DOHH2 (cell line): ENCODE measurements around the gene UMPS.

Source experiments
- H3F3A ChIP-seq: fragments of 200-600 bp; sonication (generic), shearing (Covaris generic); 2 replicates; pipeline ENCODE4 v1.6.0; 2016; ENCODE audit warnings: antibody characterized with exemption, mild to moderate bottlenecking; ENCODE audit not compliant: control insufficient read depth, insufficient read depth
- H3K27ac ChIP-seq: fragments of 200-600 bp; sonication (generic); 2 replicates; pipeline ENCODE4 v1.5.1; 2014; ENCODE audit warnings: low read depth, mild to moderate bottlenecking, low read length, moderate library complexity
- H3K27me3 ChIP-seq: fragments of 200-600 bp; sonication (generic); 2 replicates; pipeline ENCODE4 v1.6.1; 2014; ENCODE audit warnings: mild to moderate bottlenecking, low read length, mixed read lengths; ENCODE audit not compliant: control insufficient read depth
- H3K36me3 ChIP-seq: fragments of 200-600 bp; sonication (generic); 2 replicates; pipeline ENCODE4 v1.6.1; 2014; ENCODE audit warnings: mild to moderate bottlenecking, low read length, moderate library complexity, mixed read lengths; ENCODE audit not compliant: control insufficient read depth
- H3K4me1 ChIP-seq: fragments of 200-600 bp; sonication (generic); 2 replicates; pipeline ENCODE4 v1.6.1; 2014; ENCODE audit warnings: mild to moderate bottlenecking, low read length, mixed read lengths; ENCODE audit not compliant: control insufficient read depth
- H3K4me2 ChIP-seq: fragments of 200-600 bp; sonication (generic); 2 replicates; pipeline ENCODE4 v1.6.0; 2014; ENCODE audit warnings: mild to moderate bottlenecking, low read length, moderate library complexity
- H3K4me3 ChIP-seq: fragments of 200-600 bp; sonication (generic); 2 replicates; pipeline ENCODE4 v1.5.1; 2014; ENCODE audit warnings: mild to moderate bottlenecking, low read length, mixed read lengths
- H3K79me2 ChIP-seq: fragments of 200-600 bp; sonication (generic); 2 replicates; pipeline ENCODE4 v1.6.1; 2014; ENCODE audit warnings: mild to moderate bottlenecking, low read length, mixed read lengths; ENCODE audit not compliant: control insufficient read depth
- H3K9me2 ChIP-seq: fragments of 200-600 bp; sonication (generic); replicated peaks from 2 replicates; pipeline ENCODE4 v1.6.1; 2014; ENCODE audit warnings: mild to moderate bottlenecking, low read length, mixed read lengths; ENCODE audit not compliant: control insufficient read depth
- H3K9me3 ChIP-seq: fragments of 200-600 bp; sonication (generic); 2 replicates; pipeline ENCODE4 v1.6.1; 2014; ENCODE audit warnings: antibody characterized with exemption, low read length, mixed read lengths; ENCODE audit not compliant: control insufficient read depth, insufficient read depth
- H4K20me1 ChIP-seq: fragments of 200-600 bp; sonication (generic); 2 replicates; pipeline ENCODE4 v1.6.0; 2014; ENCODE audit warnings: low read depth, mild to moderate bottlenecking, antibody characterized with exemption, low read length, moderate library complexity; ENCODE audit not compliant: control insufficient read depth, insufficient read depth
- EZH2phosphoT487 ChIP-seq: fragments of 200-600 bp; sonication (generic); IDR thresholded peaks from 2 replicates; pipeline ENCODE4 v1.6.1; 2017; ENCODE audit warnings: borderline replicate concordance, mild to moderate bottlenecking, antibody characterized with exemption, low read length, moderate library complexity, mixed read lengths
- TF ChIP-seq, protein P1 (sequence below): fragments of 200-600 bp; sonication (generic); IDR thresholded peaks from one replicate; pipeline ENCODE4 v1.5.1; 2014; ENCODE audit warnings: antibody characterized with exemption, mild to moderate bottlenecking, low read depth, low read length; ENCODE audit not compliant: poor library complexity, severe bottlenecking

UMPS gene

DNA sequence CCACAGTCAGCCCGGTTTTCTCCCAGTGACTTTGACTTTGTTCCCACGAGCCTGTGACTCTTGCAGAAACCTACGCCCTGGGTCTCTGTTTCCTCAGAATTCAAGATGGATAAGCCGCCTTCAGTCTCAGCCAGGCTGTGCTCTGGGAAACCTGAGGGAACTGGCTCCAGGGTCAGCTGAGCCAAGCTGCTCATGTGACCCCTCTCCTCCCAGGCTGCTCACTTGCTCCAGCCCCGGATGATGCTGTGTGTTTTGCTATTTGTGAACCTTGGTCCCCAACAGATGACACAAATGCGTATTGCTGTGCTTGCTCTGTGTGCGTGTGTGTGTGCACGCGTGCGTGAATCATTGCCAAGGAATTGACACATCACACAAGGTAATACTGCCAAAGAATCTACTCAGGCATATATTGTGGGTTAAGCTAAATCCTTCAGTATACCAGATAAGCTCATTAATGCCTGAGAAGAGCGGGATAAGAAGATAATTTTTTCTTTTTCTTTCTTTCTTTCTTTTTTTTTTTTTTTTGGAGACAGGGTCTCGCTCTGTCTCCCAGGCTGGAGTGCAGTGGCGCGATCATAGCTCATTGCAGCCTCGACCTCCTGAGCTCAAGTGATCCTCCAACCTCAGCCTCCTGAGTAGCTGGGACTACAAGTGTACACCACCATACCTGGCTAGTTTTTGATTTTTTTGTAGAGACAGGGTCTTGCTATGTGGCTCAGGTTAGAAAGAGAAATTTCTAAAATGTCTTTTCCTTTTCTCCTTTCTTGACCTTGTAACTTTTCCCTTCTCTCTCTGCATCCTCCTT is 29.2 kb upstream of the UMPS start:
- Histone ChIP-seq H3K27me3 (peaks cover 19% of the 10 kb centered on the region), H3K79me2 (no peaks in the 10 kb centered on the region), H3K36me3 (no peaks in the 10 kb centered on the region), H3K9me2 (no peaks in the 10 kb centered on the region), H3K4me1 (no peaks in the 10 kb centered on the region), H3K4me3 (no peak overlapping the region), H3F3A (no peaks in the 10 kb centered on the region), H3K4me2 (no peak overlapping the region), H3K9me3 (no peaks in the 10 kb centered on the region), H4K20me1 (no peaks in the 10 kb centered on the region), H3K27ac (no peak overlapping the region)
- TF ChIP-seq, protein P1, sequence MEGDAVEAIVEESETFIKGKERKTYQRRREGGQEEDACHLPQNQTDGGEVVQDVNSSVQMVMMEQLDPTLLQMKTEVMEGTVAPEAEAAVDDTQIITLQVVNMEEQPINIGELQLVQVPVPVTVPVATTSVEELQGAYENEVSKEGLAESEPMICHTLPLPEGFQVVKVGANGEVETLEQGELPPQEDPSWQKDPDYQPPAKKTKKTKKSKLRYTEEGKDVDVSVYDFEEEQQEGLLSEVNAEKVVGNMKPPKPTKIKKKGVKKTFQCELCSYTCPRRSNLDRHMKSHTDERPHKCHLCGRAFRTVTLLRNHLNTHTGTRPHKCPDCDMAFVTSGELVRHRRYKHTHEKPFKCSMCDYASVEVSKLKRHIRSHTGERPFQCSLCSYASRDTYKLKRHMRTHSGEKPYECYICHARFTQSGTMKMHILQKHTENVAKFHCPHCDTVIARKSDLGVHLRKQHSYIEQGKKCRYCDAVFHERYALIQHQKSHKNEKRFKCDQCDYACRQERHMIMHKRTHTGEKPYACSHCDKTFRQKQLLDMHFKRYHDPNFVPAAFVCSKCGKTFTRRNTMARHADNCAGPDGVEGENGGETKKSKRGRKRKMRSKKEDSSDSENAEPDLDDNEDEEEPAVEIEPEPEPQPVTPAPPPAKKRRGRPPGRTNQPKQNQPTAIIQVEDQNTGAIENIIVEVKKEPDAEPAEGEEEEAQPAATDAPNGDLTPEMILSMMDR: no peak
- TF ChIP-seq EZH2phosphoT487: no peak

DNA sequence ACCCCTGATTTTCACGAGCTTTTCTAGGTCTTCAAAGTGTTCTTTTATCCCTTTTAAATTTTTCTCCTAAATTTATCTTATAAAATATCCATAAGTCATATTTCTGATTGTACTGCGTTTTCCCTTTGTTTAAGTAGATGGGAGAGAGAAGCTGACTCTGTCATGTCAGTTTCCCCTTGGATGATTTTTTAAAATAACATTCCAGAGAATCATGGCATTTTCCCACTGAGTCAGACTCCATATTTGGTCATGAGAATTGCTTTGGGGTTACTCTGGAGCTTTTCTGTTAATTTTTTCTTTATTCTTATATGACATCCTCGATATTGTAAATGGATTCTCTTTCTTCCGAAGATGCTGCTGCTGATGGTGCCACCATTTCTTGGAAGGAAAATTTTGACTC is 28.6 kb upstream of the UMPS start:
- Histone ChIP-seq H4K20me1 (no peaks in the 10 kb centered on the region), H3K4me3 (no peak overlapping the region), H3K4me2 (no peak overlapping the region), H3K9me2 (no peaks in the 10 kb centered on the region), H3K36me3 (no peaks in the 10 kb centered on the region), H3K79me2 (no peaks in the 10 kb centered on the region), H3K27ac (no peak overlapping the region), H3K9me3 (no peaks in the 10 kb centered on the region), H3F3A (no peaks in the 10 kb centered on the region), H3K27me3 (peaks cover 19% of the 10 kb centered on the region), H3K4me1 (no peaks in the 10 kb centered on the region)
- TF ChIP-seq, protein P1: no peak
- no peak for TF ChIP-seq EZH2phosphoT487

DNA sequence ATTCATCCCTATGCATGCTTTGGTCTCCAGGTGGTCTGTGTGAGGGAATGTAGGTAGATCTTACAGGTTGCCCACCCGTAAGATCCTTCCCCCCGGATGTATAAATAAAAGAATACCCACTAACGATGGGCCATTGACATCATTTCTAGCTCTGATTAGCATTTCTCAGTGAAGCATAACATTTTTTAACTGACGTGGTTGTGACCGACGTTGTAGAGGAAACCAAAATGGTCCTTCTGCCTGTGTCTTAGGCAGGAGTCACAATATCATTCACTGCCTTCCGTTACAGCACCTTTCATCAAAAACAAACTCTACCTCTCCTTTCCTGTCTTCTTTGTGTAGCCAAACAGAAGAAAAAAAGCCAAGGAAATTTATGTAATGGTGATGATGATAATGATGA is 27.3 kb upstream of the UMPS start:
- no peaks in the 10 kb centered on the region for H3K4me1 ChIP-seq
- no peaks in the 10 kb centered on the region for H3F3A ChIP-seq
- H3K9me3 ChIP-seq: no peaks in the 10 kb centered on the region
- H3K4me2 ChIP-seq: no peak overlapping the region
- H3K4me3 ChIP-seq: no peak overlapping the region
- no peak overlapping the region for H3K27ac ChIP-seq
- TF ChIP-seq, protein P1: no peak
- TF ChIP-seq EZH2phosphoT487: no peak
- H3K79me2 ChIP-seq: no peaks in the 10 kb centered on the region
- no peaks in the 10 kb centered on the region for H3K36me3 ChIP-seq
- H3K9me2 ChIP-seq: no peaks in the 10 kb centered on the region
- H4K20me1 ChIP-seq: no peaks in the 10 kb centered on the region
- peaks cover 19% of the 10 kb centered on the region for H3K27me3 ChIP-seq
